CD1c-positive myeloid dendritic cell (primary cell): Measurements from ENCODE around the gene HS3ST3A1.
"Not testable (repeated sequence)": the region's sequence is repeated elsewhere in the genome, so short reads cannot be mapped to it uniquely, and the experiment has no call there.

Experiments
- DNase-seq: peaks from one replicate; pipeline ENCODE4 v3.0.0-alpha.2; 2016; ENCODE audit errors: extremely low spot score

Gene HS3ST3A1

DNA sequence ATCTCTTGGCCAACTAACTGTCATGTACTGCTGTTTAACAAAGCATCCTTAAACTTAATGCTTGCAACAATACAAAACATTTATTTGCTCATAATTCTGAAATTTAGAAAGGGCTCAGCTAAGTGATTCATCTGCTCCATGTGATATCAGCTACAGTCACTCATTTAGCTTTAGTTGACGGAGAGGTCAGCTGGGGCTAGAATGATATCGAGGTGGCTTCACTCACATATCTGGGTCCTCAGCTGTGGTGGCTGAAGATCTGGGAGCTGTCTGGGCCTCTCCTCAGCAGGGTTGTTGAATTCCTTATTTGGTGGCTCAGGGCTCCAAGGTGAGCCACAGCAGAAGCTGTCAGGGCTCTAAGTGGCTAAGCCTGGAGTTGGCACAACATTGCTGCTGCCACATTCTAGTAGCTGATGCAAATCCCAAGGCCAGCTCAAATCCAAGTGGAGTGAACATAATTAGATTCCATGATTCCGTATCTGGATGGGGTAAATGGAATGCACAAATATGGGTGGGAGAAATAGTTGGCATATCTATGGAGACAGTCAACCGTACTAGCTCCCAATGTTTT, 62.8 kb downstream of the HS3ST3A1 start:
- DNase-seq, result no peak

DNA sequence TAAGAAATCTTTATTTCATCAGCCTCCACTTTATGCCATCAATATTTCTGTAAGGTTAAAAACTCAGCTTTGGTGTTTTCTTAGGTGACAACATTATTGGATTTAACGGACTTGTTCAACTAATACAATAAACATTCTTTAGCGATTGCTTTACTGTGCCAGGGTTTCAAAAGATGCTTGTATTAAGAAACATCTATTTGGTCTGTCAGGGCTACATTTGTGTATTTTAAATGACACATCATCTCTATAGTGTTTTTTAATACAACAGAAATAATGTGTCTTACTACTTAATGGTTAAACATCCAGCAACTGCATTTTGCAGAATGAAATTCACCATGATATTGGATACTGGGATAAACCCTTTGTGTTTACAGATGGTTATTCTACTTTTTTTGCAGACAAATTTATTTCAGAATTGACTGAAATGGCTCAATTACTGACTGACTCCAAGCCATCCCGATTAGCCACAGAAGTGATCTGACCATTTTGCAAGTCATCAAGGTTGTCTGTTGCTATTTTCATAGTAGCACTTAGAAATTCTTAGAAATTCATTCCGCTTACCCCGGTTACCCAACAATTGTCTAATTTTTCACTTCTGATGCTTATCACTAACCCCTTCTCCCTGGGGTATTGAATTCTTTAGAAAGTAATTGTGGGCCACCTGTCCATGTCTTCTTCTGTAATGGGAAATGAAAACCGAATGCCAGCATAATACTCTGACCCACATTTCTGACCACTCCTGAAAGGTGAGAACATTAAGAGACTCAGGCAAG, 63.7 kb downstream of the HS3ST3A1 start:
- no peak for DNase-seq

GRCh38 chr17:13537167-13537731, 64.5 kb downstream of the HS3ST3A1 start:
- no peak for DNase-seq

GRCh38 chr17:13534946-13535345, 66.8 kb downstream of the HS3ST3A1 start:
- DNase-seq, result no peak

DNA sequence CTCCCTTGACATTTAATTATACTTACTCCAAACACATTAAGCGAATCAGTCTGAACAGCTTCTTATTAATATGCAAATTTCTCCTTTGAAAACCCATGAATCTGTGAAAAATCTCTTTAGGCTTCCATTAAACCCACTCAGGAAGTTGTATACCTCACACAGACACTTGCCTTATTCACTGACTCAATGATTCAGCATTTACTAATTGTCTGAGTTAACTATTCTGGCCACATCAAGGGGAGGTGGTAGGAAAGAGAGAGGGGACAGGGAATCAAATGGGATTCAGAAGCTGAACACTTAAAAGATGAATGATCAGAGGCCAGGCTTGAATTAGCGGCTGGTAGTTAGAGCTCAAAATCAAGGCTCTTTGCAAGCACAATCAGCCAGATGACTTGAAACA, 70.0 kb downstream of the HS3ST3A1 start:
- no peak for DNase-seq

DNA sequence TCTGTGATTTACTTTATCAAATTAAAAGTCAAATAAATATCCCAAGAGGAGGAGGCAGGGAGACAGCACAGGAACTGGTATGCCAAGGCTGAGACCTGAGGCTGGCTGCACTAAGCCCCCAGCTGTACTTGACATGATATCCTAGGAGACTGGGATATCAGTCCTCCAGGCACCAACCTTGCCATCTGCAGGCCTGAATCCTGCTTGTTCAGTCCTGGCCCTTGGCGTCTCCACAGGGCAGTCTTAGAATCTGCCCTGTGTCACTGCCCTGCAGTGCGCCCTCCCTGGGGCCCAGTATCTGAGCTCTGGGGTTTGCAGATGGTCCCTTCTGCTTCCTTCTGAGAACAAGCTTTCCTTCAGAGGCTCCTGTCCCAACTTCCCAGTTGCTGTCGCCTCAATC, 75.9 kb downstream of the HS3ST3A1 start:
- DNase-seq, result no peak

- DNase-seq, result no peak
Measured at GRCh38 chr17:13523164-13523563, 78.6 kb downstream of the HS3ST3A1 start.

- no peak for DNase-seq
Measured at GRCh38 chr17:13522749-13523148, 79.0 kb downstream of the HS3ST3A1 start.

DNA sequence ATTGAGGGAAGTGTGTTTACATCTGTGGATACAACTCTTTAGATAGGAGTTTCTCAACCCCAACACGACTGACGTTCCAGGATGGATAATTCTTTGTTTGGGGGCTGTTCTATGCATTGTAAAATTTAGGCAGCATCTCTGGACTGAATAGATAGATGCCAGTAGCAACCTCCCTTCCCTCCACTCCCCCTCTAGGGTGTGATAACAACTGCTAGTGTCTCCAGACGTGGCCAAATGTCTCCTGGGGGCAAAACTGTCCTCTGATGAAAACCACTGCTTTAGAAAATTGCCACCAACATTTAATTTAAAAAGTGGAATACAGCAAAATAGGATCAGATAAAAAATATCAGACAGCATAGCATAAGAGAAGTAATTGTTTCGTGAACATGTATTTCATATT, 79.9 kb downstream of the HS3ST3A1 start:
- DNase-seq, result no peak

- DNase-seq, result no peak
Measured at GRCh38 chr17:13520899-13521572, 80.7 kb downstream of the HS3ST3A1 start.

- DNase-seq, result no peak
Measured at GRCh38 chr17:13518261-13519000, 83.3 kb downstream of the HS3ST3A1 start.

DNA sequence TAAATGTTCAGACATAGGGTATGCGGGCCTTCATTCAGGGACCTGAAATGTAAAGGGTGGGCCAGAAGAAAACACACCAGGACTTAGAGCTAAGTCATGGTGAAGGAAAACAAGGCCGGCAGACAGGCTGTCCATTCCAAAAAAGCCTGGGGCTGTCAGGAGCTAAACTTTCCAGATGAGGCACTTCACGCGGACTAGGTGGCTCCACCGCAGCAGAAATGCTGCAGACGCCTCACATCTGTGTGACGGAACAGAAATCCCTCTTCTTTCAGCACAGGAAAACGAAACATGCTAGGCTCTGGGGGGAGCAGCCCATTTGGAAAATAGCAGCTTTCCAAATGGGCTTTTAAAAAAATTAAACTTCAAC, 88.7 kb downstream of the HS3ST3A1 start:
- no peak for DNase-seq

- DNase-seq, result no peak
Measured at GRCh38 chr17:13510062-13510461, 91.7 kb downstream of the HS3ST3A1 start.

DNA sequence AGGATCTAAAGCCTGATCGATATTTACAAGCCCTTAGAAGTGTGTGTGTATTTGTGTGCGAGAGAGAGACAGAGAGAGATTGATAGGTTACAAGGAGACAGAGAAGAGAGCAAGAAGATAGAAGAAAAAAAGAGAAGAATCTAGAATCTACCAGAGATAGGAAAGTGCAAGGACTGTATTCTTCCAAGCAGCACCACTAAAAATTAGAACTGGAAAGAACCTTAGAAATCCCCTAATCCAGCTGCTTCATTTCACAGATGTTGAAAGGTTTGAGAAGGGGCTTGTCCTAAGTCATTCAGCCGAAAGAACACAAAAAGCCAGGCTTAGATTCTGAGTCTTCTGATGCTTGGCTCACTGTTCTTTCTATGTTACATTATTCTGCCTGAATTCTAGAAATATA, 92.2 kb downstream of the HS3ST3A1 start:
- no peak for DNase-seq

- no peak for DNase-seq
Measured at GRCh38 chr17:13508896-13509295, 92.8 kb downstream of the HS3ST3A1 start.

- no peak for DNase-seq
Measured at GRCh38 chr17:13503526-13503925, 98.2 kb downstream of the HS3ST3A1 start.

- DNase-seq, result no peak
Measured at GRCh38 chr17:13502263-13502662, 99.5 kb downstream of the HS3ST3A1 start.

DNA sequence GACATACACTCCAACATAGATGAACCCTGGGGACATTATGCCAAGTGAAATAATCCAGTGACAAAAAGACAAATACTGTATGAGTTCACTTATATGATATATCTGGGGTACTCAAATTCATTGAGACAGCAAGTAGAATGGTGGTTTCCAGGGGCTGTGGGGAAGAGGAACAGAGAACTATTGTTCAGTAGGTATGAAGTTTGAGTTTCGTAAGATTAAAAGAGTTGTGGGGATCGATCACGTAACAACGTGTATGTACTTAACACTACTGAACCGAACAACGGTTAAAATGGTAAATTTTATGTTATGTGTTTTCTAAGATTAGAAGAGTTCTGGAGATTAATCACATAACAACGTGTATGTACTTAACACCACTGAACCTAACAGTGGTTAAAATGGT, 100.8 kb downstream of the HS3ST3A1 start:
- no peak for DNase-seq

DNA sequence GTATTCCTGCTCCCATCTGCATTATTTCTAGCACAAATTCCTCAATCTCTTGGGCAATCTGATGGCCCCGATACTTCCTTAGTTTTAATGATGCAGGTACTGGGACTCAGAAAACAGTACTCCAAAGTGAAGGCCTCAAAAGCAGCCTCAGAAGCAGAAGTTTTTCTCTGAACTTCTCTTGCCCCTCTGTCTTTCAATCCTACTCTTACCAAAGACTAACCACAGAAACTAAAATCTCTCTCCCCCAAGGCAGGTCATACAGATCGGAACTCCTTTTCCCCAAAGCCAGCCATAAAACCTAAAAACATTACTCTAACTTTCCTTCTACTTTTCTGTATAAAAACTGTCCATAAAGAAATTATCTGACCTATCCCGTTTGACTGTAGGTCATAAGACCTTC, 103.5 kb downstream of the HS3ST3A1 start:
- no peak for DNase-seq

DNA sequence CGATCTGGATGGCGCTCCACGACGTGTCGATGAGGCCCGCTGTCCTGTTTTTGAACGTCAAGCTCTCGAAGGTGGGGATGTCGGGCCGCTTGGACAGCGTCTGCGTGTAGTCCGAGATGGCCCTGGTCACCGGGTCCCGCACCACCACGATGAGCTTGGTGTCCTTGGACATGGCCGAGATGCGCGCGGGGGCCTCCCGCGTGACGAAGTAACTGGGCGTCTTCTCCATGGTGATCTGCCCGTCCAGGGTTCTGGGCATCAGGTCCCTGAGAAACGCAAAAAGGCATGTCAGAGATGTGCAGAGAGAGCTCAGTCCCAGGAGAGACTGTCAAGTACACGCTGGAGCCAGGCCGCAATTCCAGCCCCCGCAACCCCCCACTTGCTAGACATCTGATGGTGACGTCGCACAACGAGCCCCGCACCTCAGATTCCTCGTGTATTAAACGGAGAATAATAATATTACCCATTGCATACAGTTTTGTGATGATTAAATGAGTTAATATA, 105.1 kb downstream of the HS3ST3A1 start:
- not testable (repeated sequence) for DNase-seq

- no peak for DNase-seq
Measured at GRCh38 chr17:13495423-13495822, 106.3 kb downstream of the HS3ST3A1 start.

DNA sequence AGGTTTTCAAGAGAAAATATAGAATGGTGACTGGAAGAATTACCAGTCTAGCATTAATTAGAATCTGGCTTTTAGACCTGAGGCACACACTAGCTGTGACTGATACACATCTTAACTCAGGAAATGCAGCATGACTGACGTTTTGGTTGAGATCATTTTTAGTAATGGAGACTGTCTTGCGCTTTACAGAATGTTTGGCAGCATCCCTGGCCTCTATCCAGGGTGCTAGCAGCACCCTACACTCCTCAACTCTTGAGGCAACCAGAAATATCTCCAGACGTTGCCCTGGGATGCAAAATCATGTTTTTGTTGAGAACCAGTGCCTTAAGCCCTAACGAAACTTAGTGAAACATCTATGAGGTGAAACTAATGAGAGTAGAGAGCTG, 109.0 kb downstream of the HS3ST3A1 start:
- no peak for DNase-seq
